Pulmonary artery endothelial cell (primary cell): ENCODE results near the gene STAP2. TPM values are rescaled to one million over a fixed set of nuclear protein-coding genes. Genes with fewer than 3 reads are reported as not detected.

ENCODE experiments used
- DNase-seq: peaks from one replicate; pipeline ENCODE4 v3.0.0-alpha.2; 2011; ENCODE audit warnings: low read depth, low spot score
- total RNA-seq: library from RNA; depleted of rRNA; stranded (reverse); fragments of >200 nt; gene quantifications from 2 replicates; pipeline ENCODE4 v1.2.3, GENCODE V29; 2014

STAP2 gene, protein sequence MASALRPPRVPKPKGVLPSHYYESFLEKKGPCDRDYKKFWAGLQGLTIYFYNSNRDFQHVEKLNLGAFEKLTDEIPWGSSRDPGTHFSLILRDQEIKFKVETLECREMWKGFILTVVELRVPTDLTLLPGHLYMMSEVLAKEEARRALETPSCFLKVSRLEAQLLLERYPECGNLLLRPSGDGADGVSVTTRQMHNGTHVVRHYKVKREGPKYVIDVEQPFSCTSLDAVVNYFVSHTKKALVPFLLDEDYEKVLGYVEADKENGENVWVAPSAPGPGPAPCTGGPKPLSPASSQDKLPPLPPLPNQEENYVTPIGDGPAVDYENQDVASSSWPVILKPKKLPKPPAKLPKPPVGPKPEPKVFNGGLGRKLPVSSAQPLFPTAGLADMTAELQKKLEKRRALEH
- total RNA-seq, result 8.1 and 10.3 TPM in 2 replicates

DNA sequence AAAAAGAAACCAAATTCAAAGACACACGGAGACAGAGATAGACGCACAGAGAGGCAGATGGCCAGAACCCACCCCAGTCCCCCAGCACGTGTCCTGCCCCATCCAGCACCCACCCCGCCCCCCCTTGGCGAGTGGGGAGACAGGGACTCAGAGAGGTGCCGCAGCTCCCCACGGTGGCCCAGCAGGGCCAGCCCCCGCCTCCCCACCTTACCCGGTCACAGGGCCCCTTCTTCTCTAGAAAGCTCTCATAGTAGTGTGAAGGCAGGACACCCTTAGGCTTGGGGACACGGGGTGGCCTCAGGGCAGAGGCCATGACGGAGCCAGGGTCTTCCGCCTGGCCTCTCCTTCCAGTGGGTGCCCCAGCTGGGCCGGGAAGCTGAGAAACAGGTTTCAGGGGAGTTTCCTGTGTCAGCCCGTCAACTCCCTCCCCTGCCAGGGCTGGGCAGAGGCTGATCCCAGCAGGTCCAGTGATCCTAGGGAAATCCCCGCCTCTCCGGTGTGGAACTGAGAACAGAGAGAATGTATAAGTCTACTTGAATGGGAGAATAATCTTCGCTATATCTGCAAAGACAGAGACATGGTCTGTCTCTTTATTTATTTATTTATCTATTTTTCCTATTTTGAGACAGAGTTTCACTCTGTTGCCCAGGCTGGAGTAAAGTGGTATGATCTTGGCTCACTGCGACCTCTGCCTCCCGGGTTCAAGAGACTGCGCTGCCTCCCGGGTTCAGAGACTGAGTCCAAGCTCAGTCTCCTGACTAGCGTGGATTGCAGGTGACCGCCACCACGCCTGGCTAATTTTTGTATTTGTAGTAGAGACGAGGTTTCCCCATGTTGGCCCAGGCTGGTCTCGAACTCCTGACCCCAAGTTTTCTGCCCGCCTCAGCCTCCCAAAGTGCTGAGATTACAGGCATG is at the start of gene STAP2:
STAP2 (minus strand) TSS at position 387 of the 915 bp plus-strand sequence; CDS start at position 313, 74 bp downstream.
- DNase-seq, result no peak

DNA sequence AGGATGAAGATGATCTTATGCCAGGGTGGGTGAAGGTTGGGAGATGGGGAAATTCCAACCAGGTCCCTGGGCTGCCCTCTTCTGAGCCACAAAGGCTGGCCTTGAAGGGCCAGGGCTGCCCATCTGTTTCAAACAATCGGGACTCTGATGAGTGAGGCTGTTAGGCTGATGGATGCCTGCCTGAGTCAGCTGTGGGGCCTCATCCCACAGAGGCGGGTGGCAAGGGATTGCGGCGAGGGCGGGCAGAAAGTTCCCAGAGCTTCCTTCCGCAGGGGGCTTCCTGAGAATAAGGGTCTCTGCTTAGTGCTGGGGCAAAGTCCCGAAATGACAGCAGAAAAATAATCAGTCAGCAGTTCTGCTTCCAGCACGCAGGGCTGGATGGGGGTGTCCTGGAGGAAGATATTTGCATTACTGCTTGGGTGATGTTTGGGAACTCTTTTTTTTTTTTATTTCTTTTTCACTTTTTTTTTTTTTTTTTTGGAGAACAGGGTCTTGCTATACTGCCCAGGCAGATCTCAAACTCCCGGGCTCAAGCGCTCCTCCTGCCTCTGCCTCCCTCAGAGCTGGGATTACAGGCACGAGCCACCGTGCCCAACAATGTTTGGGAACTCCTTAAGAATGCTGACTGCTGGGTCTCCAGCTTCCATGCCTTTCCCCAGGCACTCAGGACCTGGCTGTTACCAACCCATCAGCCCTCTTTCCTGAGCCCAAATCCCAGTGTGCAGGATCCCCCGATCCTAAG is 47.6 kb upstream of the STAP2 start:
- no peak for DNase-seq

DNA sequence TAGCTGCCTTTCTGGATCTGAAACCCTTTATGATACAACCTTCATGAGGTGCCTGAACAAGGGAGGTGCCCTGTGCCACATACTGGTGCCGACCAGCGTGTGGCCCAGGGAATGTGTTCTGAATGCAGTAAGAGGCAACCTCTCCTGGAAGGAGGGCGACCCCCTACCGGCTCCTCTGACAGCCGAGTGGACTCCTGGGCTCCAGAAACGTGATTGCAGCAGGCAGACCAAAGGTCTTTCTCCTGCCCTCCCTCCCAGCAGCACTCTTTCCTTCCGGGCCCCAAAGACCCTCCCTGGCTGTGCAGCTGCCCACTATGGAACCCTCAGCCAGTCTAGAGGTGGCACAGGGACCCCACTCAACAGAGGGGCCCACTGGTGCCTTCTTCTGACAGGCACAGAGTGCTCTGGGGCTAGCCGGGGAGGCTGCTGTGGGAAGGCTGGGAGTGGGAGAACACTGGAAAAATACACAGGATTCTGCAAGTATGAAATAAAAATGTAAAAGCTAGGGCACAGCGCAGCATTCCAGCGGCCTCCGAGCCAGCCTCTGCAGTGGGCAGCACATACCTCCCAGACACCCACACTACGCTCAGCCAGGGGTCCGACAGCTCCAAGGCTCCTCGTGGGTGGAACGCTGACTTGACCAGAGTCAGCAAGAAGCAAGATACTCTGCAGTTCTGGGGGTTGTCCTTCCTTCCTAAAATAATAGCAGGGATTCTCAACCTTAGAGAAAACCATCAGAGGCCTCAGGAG is 46.8 kb upstream of the STAP2 start:
- DNase-seq, result no peak

DNA sequence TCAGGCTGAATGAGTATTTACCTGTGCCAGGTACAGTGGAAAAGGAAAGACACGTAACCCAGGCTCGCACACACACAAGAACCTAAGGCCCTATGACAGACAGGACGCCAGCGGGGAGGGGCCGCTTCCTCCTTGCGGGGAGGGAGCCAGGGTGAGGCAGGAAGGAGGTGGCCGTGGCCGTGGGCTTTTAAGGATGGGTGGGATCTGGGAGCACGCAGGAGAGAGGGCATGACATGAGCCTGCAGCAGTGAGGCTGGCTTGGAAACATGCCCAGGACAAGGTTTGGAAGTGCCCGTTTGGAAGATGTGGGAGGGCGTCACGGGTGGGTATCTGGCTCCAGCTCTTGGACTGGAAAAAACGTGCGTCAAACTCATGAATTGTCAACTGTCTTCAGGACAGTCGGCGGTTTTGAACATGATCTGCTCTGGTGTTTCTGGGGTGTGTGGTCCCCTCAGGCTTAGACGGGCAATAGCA is 41.7 kb upstream of the STAP2 start:
- no peak for DNase-seq

DNA sequence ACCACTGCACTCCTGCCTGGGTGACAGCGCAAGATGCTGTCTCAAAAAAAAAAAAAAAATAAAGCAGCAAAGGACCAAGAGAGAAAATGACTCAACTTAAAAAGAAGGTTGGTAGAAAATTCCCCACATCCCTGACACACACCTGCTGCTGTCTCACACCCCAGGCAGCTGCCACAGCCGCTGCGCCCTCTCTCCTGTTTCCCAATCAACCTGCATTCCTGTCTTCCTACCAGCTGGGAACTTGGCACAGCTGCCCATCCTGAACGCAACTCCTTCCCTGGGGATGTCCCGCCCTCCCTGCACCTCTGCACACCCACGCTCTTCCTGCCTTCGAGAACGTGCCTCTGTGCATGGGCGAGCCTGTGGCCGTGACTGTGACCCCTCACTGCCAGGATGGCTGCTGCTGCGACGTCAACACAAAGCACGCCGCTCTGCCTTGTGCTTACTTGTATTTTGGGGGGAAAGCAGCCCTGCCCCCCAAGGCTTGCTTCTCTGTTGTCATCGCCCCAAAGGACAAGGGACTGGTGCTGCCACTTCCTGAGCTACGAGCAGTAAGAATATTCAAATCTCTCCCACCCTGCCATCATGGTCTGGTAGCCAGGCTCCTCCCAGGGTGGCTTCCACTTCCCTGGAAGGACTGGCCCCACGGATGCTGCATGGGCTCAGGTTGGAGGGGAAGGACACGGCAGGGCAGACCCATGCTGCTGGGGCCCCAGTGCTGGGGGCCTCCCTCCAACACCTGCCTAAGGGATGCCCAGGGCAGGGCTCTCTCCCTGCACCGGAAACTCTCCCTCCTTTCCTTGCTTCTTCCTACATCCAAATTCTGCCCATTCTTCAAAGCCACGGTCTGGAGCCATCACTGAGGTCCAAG is 41.0 kb upstream of the STAP2 start:
- no peak for DNase-seq

DNA sequence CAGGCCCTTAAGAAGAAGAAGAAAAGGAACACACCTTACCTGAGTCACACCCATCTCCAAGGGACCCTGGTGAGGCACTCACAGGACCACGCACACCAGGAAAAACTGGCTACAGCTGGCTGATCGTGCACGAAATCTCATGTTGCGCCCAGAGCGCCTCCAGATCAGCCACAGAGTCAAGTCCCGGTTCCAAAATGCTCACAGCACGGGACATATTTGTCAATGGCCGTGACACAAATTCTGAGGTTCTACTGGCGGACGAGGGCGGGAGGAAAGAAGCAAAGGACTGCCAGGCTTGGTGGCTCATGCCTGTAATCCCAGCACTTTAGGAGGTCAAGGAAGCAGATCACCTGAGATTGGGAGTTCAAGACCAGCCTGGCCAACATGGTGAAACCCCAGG is 40.3 kb upstream of the STAP2 start:
- DNase-seq, result no peak

DNA sequence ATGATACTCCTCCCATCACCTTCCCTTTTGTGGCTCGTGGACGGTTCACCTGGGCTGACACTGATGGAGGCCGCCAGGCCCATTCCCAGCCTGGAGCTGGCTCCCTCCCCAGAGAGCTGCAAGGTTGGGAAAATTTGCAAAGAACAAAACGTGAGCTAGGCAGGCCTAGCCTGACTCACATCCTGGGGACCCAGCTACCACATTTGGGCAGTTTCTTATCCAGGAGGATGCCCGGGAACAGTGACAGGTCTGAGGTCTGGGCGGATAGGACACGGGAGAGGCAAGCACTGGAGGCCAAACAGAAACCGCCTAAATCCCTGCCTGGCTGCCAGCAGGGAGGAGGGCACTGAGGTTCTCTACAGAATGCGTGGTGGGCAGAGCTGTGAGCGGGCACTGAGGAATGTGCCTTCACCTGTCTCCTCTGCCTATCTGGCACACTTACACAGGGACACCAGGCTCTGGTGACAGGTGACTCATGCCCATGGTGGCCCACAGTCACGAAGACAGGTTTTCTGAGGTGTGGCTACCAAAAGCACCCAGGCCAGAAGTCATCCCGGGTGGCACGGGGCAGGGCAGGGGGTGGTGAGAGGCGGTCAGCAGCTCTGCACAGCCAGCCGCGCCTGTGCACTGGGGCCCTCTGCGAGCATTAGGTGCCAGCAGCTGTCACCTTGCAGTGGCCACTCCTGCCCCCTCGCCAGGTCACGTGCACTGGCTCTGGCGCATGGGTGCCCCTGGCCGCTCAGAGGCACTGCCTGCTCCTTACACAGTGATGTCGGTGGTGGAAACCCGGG is 38.6 kb upstream of the STAP2 start:
- no peak for DNase-seq

DNA sequence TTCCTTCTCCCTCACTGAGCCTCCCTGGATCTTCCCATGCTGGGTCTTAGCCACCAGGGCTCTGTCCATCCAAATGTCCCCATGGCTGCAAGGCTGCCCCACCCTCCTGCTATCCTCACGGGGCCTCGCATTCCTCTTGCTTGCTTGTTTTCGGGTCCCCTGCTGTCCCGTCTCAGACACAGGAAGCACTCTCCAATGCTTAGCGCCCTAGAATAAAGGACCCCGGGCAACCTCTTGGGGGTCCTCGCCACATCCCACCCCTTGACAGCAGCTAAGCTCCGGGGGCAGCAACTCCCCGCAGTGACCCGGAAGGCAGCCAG is 38.0 kb upstream of the STAP2 start:
- DNase-seq, result no peak

DNA sequence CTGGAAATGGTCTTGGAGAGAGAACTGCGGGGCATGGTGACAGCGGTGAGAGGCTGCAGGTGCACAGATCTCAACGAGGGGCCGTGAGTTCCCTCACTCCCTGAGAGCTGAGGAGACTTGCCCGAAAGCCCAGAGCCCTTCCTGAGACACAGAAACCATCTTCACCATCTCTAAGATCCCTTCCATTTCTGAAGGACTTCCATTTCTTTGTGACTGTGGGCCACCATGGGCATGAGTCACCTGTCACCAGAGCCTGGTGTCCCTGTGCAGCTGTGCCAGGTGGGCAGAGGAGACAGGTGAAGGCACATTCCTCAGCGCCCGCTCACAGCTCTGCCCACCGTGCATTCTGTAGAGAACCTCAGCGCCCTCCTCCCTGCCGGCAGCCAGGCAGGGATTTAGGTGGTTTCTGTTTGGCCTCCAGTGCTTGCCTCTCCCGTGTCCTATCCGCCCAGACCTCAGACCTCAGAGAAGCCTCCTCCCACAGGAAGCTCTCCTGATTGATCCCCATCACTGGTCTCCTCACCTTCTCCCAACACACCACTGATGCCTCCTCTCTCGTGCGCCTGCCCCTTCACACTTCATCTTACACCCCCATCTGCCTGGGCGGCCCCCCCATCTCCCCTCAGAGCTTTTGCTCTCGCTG is 37.5 kb upstream of the STAP2 start:
- DNase-seq, result no peak

DNA sequence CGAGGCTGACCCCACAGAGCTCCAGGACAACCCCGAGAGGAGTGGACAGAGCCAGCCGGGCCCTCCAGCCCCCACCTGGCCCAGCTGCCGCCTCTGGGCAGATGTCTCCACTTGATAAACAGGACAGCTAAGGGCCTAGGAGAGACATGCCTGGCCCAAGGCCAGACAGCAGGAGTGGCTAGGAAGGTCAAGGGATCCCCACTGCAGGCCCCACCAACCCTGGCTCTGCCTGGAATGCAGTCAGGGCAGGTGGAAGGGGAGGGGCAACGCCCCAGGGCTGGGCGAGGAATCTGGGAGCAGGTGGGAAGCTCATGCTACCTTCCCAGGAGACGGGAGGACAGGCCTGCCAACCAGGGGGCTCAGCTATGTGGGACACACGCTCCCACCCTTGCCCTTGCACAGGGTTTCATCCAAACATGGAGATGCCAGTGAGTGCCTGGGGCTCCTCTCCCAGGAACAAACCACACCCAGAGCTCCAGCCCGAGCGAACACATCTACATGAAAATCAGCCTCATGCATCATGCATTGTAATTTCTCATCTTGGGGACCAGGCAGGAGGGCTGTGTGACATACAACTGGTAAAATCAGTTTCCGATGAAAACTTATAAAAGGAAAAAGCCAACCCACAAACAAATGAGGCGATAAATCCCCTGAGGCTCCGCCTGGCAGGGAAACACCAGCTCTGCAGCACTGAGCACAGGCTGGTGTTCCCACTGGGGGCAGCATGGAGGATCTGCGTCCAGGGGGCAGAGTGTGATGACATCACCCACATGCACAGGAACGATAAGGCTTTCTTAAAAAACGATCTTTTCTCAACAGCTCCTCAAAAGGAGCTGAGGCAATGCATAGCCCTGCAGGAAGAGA is 36.8 kb upstream of the STAP2 start:
- DNase-seq, result no peak

DNA sequence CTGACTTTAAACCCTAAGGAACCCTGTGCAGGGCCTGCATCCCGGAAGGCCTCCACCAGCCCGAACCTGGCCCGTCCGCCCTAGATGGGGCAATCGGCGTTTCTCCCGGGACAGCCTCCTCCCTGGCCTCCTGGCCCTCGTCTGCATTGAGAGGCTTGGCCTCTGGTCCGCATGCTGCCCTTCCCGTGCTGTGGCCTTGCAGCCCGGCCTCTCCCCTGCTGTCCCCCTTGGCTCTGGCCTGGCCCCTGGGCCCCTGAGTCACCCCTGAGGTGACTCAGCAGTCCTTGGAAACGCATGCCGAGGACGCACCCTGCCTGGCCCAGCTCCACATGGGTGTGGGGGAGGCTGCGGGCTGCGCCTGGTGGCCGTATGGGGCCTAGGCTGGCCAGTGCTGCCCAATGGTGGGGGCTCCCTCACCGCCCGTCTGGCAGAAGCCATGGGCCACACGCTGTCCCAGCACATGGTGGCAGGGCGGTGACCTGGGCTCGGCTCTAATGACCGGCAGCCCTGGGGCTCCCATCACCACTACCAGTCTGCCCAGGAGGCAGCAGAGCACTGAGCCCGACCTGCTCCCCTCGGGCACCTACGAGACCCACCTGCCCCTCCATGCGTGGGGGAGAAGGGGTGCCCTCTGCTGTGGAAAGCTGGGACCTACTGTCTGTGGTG is 36.0 kb upstream of the STAP2 start:
- DNase-seq, result no peak

DNA sequence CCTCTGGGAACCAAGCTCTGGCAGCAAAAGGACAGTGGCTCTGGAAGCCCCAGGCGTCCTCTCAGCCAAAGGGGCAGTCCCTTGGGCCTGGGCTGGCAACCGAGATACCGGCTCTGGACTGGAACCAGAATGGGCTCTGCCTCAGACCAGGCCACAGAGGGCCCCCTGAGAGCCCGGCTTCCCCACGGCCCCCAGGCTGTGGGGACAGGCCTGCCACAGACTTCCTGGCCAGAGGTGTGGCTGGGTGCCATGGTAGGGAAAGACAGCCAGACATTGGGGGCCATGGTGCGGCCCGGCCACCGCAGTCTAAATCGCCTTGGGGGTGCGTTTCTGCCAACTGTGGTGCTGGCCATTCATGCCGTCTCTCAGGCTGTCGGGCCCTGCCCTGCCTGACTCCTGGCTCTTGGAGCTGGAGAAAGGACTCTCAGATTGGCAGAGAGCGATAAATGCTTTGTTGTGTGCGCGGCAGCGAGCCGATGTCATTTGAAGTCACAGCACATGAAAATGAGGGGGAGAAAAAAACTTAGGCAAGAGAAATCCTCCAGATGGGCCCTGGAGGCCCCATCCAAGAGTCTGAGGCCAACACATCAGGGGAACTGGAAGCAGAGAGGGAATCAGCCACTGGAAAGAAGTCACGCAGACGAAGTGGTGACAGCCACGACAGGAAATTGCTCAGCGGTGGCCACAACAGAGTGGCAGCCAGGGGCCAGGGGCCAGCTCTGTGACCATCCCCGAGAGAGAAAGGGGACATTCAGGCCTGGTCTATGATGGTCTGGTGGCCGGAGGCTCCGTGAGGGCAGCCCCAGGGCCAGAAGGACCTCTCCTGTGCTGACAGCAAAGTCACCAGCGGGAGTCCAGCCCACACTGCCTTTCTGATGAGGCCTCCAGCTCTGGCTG is 35.2 kb upstream of the STAP2 start:
- DNase-seq, result no peak

DNA sequence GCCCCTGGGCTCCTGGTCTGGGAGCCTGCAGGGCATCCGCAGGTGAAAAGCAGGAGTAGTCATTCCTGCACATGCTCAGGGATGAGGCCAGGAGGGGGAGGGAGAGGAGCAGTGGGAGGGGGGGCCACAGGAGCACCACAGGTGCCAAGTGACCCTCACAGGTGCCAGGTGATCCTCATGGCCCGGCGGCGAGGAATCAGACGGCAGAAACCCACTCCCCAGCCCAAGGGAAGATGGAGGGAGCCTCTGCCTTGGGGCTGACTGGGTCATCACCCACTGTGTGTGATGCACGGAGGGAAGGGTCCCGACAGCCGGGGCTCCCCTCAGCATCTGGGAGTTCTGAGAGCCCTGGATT is 34.4 kb upstream of the STAP2 start:
- DNase-seq, result no peak

DNA sequence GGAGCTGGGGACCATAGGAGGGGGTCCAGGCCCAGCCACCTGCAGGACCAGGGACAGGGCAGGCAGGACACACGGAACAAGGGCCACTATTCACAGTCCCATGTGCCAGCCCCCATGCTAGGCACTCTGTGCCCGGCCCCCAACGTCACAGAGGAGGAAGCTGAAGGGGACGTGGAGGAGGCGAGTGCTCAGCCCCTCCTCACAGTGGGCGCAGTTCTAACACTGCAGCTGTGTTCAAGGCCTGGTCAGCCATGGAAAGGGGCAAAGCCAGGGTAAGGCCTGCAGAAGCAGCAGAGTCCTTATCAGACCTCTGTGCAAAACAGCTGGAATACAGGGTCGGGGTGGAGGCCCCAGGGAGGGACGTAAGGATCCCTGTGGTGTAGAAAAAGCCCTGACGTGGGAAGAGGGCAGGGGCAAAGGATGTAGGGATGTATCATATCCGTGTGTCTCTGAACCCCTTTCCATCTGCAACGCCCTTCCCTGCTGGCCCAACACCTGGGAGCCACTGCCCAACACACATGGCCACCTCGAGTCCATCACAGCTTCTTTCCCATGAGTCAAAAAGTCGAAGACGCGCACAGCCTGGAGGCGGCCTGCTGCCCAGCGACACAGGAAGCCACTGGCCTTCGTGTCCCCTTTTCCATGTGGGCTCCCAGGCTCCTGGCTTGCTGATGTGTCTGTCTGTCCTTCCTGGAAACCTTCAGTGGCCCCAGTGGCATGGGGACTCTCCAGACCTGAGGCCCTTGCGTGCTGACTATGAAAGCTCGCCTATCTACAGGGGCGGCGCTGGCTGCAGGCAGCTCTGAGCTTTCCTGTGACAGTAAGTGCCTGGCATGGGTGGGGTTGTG is 33.8 kb upstream of the STAP2 start:
- no peak for DNase-seq
